Endothelial cell of umbilical vein (primary cell): ENCODE measurements around the gene ILKAP. TPM values are rescaled to one million over a fixed set of nuclear protein-coding genes. Genes with fewer than 3 reads are reported as not detected.

Experiments used
- BruUV-seq: library from RNA; stranded (reverse); fragments of 400-500 nt; replicated peaks from 2 replicates; lab custom pipeline; 2021; lab: Mats Ljungman, UMichigan
- CTCF ChIA-PET: fragments of 300-600, 350-600 bp; sonication (Branson Sonifier 250); formaldehyde crosslinking; loops from one replicate; lab custom pipeline; 2021; ENCODE audit warnings: antibody characterized with exemption, inconsistent platforms; lab: Charles Lee
- POLR2A ChIA-PET: fragments of 300-600, 350-600 bp; sonication (Branson Sonifier 250); formaldehyde crosslinking; loops from one replicate; lab custom pipeline; 2021; ENCODE audit warnings: antibody characterized with exemption, inconsistent platforms; lab: Charles Lee
- DNase-seq: peaks from one replicate; pipeline ENCODE4 v3.0.0-alpha.2; 2011; ENCODE audit warnings: low read depth, low spot score
- FAIRE-seq: peaks from 2 replicates; lab custom pipeline; 2011; peaks lifted over from hg19 to GRCh38; lab: Jason Lieb, UNC
- H2AFZ ChIP-seq: 2 replicates; pipeline ENCODE4 v1.6.0; 2012; ENCODE audit warnings: low read depth, low read length, control low read depth, inconsistent platforms
- H3K27ac ChIP-seq: 2 replicates; pipeline ENCODE4 v1.5.1; 2011; ENCODE audit warnings: low read depth, mild to moderate bottlenecking, control low read depth, low read length, moderate library complexity; ENCODE audit not compliant: insufficient read depth
- H3K27me3 ChIP-seq, 2 experiments: 2 replicates each; pipeline versions ENCODE4 v1.6.0 to v1.6.1; 2011; ENCODE audit warnings: low read length in 2 of 2, mixed read lengths in 1 of 2; ENCODE audit not compliant: control insufficient read depth in 2 of 2, insufficient read depth in 2 of 2
- H3K36me3 ChIP-seq, 2 experiments: 2 replicates in 1 of 2; 3 replicates in 1 of 2; pipeline ENCODE4 v1.5.1; 2011; ENCODE audit warnings: low read length in 2 of 2, mild to moderate bottlenecking in 1 of 2, moderate library complexity in 1 of 2; ENCODE audit not compliant: control insufficient read depth in 2 of 2, insufficient read depth in 2 of 2; ENCODE audit errors: extremely low read depth in 1 of 2
- H3K4me1 ChIP-seq: 3 replicates; pipeline ENCODE4 v1.5.1; 2011; ENCODE audit warnings: mild to moderate bottlenecking, low read length; ENCODE audit not compliant: control insufficient read depth, insufficient read depth; ENCODE audit errors: extremely low read depth
- H3K4me2 ChIP-seq: 2 replicates; pipeline ENCODE4 v1.6.1; 2011; ENCODE audit warnings: low read length, control low read depth, mixed read lengths; ENCODE audit not compliant: insufficient read depth
- H3K4me3 ChIP-seq, 3 experiments: fragments of 200-600 bp in 1 of 3; sonication (generic), shearing (Covaris generic) in 1 of 3; replicated peaks in 1 of 3; 2 replicates each; pipeline ENCODE4 v1.5.1; 2011 to 2016; ENCODE audit warnings: control low read depth in 3 of 3, low read length in 3 of 3, mild to moderate bottlenecking in 2 of 3, inconsistent platforms in 1 of 3, low read depth in 1 of 3, moderate library complexity in 1 of 3; ENCODE audit not compliant: insufficient read depth in 1 of 3
- H3K79me2 ChIP-seq: 2 replicates; pipeline ENCODE4 v1.6.0; 2012; ENCODE audit warnings: low read length, inconsistent platforms; ENCODE audit not compliant: control insufficient read depth, insufficient read depth
- H3K9ac ChIP-seq: replicated peaks from 2 replicates; pipeline ENCODE3; 2011; ENCODE audit warnings: low read length, control low read depth; ENCODE audit not compliant: insufficient read depth; ENCODE audit errors: extremely low read depth
- H3K9me1 ChIP-seq: replicated peaks from 3 replicates; pipeline ENCODE4 v1.6.0; 2011; ENCODE audit warnings: mild to moderate bottlenecking, low read length; ENCODE audit not compliant: control insufficient read depth, insufficient read depth; ENCODE audit errors: extremely low read depth
- H3K9me3 ChIP-seq: replicated peaks from 2 replicates; pipeline ENCODE4 v1.5.1; 2012; ENCODE audit warnings: low read length, inconsistent platforms; ENCODE audit not compliant: control insufficient read depth, insufficient read depth
- H4K20me1 ChIP-seq: replicated peaks from 2 replicates; pipeline ENCODE3; 2011; ENCODE audit warnings: mild to moderate bottlenecking, low read length; ENCODE audit not compliant: control insufficient read depth, insufficient read depth; ENCODE audit errors: extremely low read depth
- CTCF ChIP-seq, 2 donors: IDR thresholded peaks; 1 replicate in 1 of 2; 2 replicates in 1 of 2; pipeline ENCODE4 v1.5.1; 2011; ENCODE audit warnings: low read length in 2 of 2, mild to moderate bottlenecking in 2 of 2, moderate library complexity in 2 of 2, control low read depth in 1 of 2, inconsistent platforms in 1 of 2, low read depth in 1 of 2; ENCODE audit not compliant: insufficient read depth in 1 of 2; ENCODE audit errors: extremely low read depth in 1 of 2
- EZH2 ChIP-seq: IDR thresholded peaks from 2 replicates; pipeline ENCODE4 v1.6.1; 2012; ENCODE audit warnings: borderline replicate concordance, low read depth, mild to moderate bottlenecking, moderate library complexity, low read length, inconsistent platforms; ENCODE audit not compliant: severe bottlenecking
- FOS ChIP-seq: IDR thresholded peaks from 2 replicates; pipeline ENCODE4 v1.6.1; 2011; ENCODE audit warnings: mild to moderate bottlenecking, low read length, moderate library complexity, borderline replicate concordance; ENCODE audit not compliant: insufficient read depth
- GATA2 ChIP-seq: IDR thresholded peaks from 2 replicates; pipeline ENCODE4 v1.7.0; 2011; ENCODE audit warnings: low read depth, mild to moderate bottlenecking, moderate library complexity, mixed read lengths, low read length; ENCODE audit not compliant: insufficient read length, insufficient read depth
- MAX ChIP-seq: IDR thresholded peaks from 2 replicates; pipeline ENCODE4 v1.6.1; 2011; ENCODE audit not compliant: insufficient read depth, insufficient read length
- POLR2A ChIP-seq: IDR thresholded peaks from 2 replicates; pipeline ENCODE4 v1.6.1; 2012; ENCODE audit warnings: low read depth, mild to moderate bottlenecking, control low read depth, low read length
- POLR2AphosphoS5 ChIP-seq: IDR thresholded peaks from 2 replicates; pipeline ENCODE4 v1.6.1; 2012; ENCODE audit warnings: low read depth, mild to moderate bottlenecking, control low read depth, low read length, moderate library complexity; ENCODE audit not compliant: insufficient read depth
- dilution Hi-C: fragments of 300-500 bp; cut with MboI; formaldehyde crosslinking; loops from one replicate; pipeline ENCODE4 v1.15.0; 2019; ENCODE audit warnings: low sequenced_read_pairs; ENCODE audit not compliant: extremely low pct_ligation_motif_present
- intact Hi-C: fragments of 100-400 bp; cut with micrococcal nuclease; formaldehyde crosslinking; loops from one replicate; pipeline ENCODE4 v1.10.0; 2022
- polyA plus RNA-seq, 4 experiments: library from polyadenylated mRNA; depleted of rRNA in 3 of 4; stranded (reverse) in 3 of 4; unstranded in 1 of 4; fragments of >200 nt; gene quantifications; 2 replicates each; pipeline versions ENCODE4 v1.2.1 to v1.2.3, GENCODE V29; 2011 to 2012; ENCODE audit warnings: missing spikeins in 1 of 4
- total RNA-seq: library from RNA; stranded (reverse); gene quantifications from 2 replicates; pipeline ENCODE4 v1.2.3, GENCODE V29; 2021

ILKAP gene
- total and polyA plus RNA-seq, 2 donors (not counting 3 experiments of a cell fraction or from before 2014, with no cell fraction given), result 49.2 to 49.8 TPM

GRCh38 chr2:238231809-238232208, 28.3 kb upstream of the ILKAP start:
- dilution Hi-C loops, result no loop called here
- Histone ChIP-seq H3K4me1 (no peaks in the 10 kb centered on the region), H3K9me3 (no peaks in the 10 kb centered on the region), H3K27ac (no peak overlapping the region), H3K9me1 (no peaks in the 10 kb centered on the region), H3K4me3 (no peak overlapping the region), H3K79me2 (no peaks in the 10 kb centered on the region), H3K4me2 (no peak overlapping the region), H2AFZ (no peak overlapping the region), H3K9ac (no peak overlapping the region), H3K27me3 (peaks cover 12 to 13% of the 10 kb centered on the region in 2 experiments), H3K36me3 (no peaks in the 10 kb centered on the region), H4K20me1 (no peaks in the 10 kb centered on the region)
- CTCF ChIA-PET, result interaction anchor here (0.7 to 1.3 kb wide), 4 partner anchors 31 to 373 kb away, joined by 3 to 4 read pairs (median 3); partner anchors contain the start of gene ERFE
- DNase-seq (no peak), FAIRE-seq (no peak)
- intact Hi-C loops, result loop anchor here (1.0 to 10.0 kb wide), 2 partner anchors 75 to 167 kb away; partner anchors contain the start of gene SCLY
- TF ChIP-seq FOS, result no peak
- TF ChIP-seq POLR2A, result no peak
- POLR2A ChIA-PET, result no interaction called here
- BruUV-seq, result no TSS peak

GRCh38 chr2:238231251-238231793, 27.8 kb upstream of the ILKAP start:
- FAIRE-seq, result peak; percentile 42
- peak overlapping the region in 1 of 3 experiments; percentile 29 for H3K4me3 ChIP-seq
- TF ChIP-seq POLR2A (no peak), GATA2 (no peak), POLR2AphosphoS5 (no peak), CTCF (IDR thresholded peaks at IDR 0.05; ENCODE audit: extremely low read depth in 1 of 2, insufficient read depth in 1 of 2, low read depth in 1 of 2, low read length in 2 of 2) (no peak), EZH2 (no peak), FOS (no peak), MAX (peak; percentile 76)
- intact Hi-C loops (loop anchor here (1.0 to 10.0 kb wide), 2 partner anchors 74 to 167 kb away; partner anchors contain the start of gene SCLY), dilution Hi-C loops (no loop called here)
- CTCF ChIA-PET, result interaction anchor here (0.7 to 1.3 kb wide), 4 partner anchors 32 to 373 kb away, joined by 3 to 4 read pairs (median 3); partner anchors contain the start of gene ERFE
- H2AFZ ChIP-seq, result peak overlapping the region; percentile 53
- H3K27me3 ChIP-seq, result peaks cover 8 to 13% of the 10 kb centered on the region in 2 experiments
- DNase-seq, result peak; percentile 72
- no peaks in the 10 kb centered on the region for H3K79me2 ChIP-seq
- H3K36me3 ChIP-seq, result no peaks in the 10 kb centered on the region
- no peaks in the 10 kb centered on the region for H4K20me1 ChIP-seq
- BruUV-seq, result no TSS peak
- no peaks in the 10 kb centered on the region for H3K4me1 ChIP-seq
- H3K9me3 ChIP-seq, result no peaks in the 10 kb centered on the region
- H3K4me2 ChIP-seq, result peak overlapping the region; percentile 14
- no peak overlapping the region for H3K9ac ChIP-seq
- POLR2A ChIA-PET, result no interaction called here
- H3K9me1 ChIP-seq, result no peaks in the 10 kb centered on the region
- no peak overlapping the region for H3K27ac ChIP-seq
